Measurements from ENCODE around the gene SEC22A.

Gene SEC22A

DNA sequence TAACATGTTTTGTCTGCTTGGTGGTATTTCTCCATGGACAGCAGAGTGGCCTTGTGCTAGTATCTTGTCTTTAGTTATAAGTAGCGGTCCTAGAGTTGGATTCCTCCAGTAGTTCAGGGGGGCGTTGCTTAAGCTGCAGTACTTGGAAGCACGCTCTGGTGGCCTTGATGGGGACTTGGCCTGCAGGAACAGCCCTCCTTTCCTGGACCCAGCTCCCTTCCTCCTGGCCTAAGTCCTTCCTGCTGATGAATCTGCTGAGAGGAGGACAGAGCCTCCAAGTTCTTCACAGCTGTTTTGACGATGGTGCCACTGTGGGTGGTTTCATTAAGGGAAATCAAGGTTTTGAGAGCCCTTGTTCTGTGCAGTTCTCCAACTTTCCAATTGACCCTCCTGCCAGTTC lies 38.6 kb upstream of the SEC22A start:
- TF ChIP-seq, protein P1, sequence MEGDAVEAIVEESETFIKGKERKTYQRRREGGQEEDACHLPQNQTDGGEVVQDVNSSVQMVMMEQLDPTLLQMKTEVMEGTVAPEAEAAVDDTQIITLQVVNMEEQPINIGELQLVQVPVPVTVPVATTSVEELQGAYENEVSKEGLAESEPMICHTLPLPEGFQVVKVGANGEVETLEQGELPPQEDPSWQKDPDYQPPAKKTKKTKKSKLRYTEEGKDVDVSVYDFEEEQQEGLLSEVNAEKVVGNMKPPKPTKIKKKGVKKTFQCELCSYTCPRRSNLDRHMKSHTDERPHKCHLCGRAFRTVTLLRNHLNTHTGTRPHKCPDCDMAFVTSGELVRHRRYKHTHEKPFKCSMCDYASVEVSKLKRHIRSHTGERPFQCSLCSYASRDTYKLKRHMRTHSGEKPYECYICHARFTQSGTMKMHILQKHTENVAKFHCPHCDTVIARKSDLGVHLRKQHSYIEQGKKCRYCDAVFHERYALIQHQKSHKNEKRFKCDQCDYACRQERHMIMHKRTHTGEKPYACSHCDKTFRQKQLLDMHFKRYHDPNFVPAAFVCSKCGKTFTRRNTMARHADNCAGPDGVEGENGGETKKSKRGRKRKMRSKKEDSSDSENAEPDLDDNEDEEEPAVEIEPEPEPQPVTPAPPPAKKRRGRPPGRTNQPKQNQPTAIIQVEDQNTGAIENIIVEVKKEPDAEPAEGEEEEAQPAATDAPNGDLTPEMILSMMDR (IDR thresholded peaks at IDR 0.05; ENCODE audit: extremely low read depth, missing control alignments), result no peak
- DNase-seq (ENCODE audit: low spot score), result no peak

DNA sequence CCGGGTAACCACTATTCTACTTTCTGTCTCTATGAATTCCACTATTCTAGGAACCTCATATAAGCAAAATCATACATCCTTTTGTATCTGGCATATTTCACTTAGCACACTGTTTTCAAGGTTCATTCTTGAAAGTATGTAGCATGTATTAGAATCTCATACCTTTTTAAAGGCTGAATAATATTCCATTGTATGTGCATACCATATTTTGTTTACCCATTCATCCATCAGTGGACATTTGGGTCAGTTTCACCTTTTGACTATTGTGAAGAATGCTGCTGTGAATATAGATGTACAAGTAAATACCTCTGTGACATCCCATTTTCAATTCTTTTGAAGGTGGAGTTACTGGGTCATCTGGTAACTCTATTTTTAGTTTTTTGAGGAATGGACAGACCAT lies 36.6 kb upstream of the SEC22A start:
- no peak for DNase-seq (ENCODE audit: low spot score)
- TF ChIP-seq, protein P1 (IDR thresholded peaks at IDR 0.05; ENCODE audit: extremely low read depth, missing control alignments), result no peak

DNA sequence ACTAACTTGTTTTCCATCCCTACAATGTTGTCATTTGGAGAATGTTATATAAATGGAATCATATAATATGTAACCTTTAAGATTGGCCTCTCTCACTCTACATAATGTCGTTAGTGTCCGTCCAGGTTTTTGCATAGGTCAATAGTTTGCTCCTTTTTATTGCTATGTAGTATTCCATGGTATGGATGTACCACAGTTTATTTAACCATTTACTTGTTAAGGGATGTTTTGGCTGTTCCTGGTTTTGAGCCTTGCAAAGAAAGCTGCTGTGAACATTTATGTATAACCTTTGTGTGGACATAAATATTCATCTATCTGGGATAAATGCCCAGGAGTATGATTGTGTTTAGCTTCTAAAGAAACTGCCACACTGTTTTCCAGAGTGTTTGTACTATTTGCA lies 34.1 kb upstream of the SEC22A start:
- TF ChIP-seq, protein P1 (IDR thresholded peaks at IDR 0.05; ENCODE audit: extremely low read depth, missing control alignments), result no peak
- DNase-seq (ENCODE audit: low spot score), result no peak

DNA sequence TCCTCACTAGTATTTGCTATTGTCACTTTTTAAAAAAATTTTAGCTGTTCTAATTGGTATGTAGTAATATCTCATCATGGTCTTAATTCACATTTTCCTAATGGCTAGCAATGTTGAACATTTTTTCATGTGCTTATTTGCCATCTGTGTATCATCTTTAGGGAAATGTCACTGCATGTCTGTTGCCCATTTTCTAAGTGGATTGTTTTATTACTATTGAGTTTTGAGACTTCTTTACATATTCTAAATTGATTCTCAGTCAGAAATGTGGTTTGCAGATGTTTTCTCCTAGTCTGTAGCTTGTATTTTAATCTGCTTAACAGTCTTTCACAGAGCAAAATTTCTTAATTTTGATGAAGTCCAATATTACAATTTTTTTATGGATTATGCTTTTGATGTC lies 33.6 kb upstream of the SEC22A start:
- TF ChIP-seq, protein P1 (IDR thresholded peaks at IDR 0.05; ENCODE audit: extremely low read depth, missing control alignments), result no peak
- no peak for DNase-seq (ENCODE audit: low spot score)

DNA sequence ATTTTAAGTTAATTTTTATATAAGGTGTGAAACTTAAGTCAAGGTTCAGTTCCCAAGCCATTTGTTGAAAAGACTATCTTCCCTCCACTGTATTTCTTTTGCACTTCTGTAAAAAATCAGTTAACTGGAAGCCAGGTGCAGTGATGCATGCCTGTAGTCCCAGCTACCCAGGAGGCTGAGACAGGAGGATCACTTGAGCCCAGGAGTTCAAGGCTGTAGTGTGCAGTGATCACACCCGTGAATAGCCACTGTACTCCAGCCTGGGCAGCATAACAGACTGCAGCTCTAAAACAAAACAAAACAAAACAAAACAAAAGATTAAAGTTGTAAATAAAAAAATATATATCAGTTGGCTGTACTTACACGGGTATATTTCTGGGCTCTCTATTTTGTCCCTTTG lies 33.1 kb upstream of the SEC22A start:
- no peak for DNase-seq (ENCODE audit: low spot score)
- TF ChIP-seq, protein P1 (IDR thresholded peaks at IDR 0.05; ENCODE audit: extremely low read depth, missing control alignments), result no peak

DNA sequence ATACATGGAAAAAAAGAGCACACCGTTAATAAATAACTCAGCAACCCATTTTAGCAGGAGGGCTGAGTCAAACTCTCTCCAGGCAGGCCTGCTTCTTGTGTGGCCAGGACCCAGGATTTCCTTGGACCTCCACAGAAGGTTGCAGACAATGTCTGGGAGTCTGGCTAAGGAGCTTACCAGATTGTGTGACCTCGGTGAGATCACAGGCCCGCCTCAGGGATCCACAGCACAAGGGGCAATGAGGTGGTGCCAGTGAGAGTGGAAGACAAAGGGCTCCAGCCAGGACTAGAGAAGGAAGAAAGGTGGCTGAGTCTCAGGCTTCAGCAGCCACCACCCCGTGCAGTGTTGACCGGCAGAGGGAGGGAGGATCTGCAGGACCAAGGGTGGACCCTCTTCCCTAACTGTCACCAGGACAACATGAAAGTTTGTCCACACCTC lies 32.2 kb upstream of the SEC22A start:
- DNase-seq (ENCODE audit: low spot score), result no peak
- TF ChIP-seq, protein P1 (IDR thresholded peaks at IDR 0.05; ENCODE audit: extremely low read depth, missing control alignments), result no peak

DNA sequence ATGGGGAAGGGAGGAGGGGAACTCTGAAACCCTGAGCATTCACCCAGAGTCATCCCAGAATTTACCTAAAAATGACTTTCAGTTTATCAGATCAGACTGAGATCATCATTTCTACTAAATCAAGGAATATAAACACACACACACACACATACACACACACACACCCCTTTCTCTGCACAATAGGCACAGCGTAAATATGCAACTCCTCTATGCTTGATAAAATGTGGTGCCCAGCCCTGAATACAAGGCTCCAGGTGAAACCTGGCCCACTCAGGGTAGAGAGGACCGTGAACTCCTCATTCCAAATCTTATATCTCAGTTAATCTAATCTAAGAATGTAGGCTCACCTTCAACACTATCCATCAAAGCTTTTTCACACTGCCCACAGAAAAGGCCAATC lies 31.8 kb upstream of the SEC22A start:
- no peak for DNase-seq (ENCODE audit: low spot score)
- TF ChIP-seq, protein P1 (IDR thresholded peaks at IDR 0.05; ENCODE audit: extremely low read depth, missing control alignments), result no peak
